Heart left ventricle (tissue), 16 donors: Measurements from ENCODE around the gene ALG10. TPM values are rescaled to one million over a fixed set of nuclear protein-coding genes. Genes with fewer than 3 reads are reported as not detected.

Source experiments
- ATAC-seq, 4 donors: fragments of 200-7000 bp; cut with Tn5 transposase; one replicate each; pipeline ENCODE4 v1.9.1; 2020 to 2022; ENCODE audit warnings: moderate library complexity in 4 of 4, mild to moderate bottlenecking in 3 of 4, moderate number of reproducible peaks in 1 of 4
- DNase-seq, 5 donors: peaks; one replicate each; pipeline ENCODE4 v3.0.0-alpha.2; 2020
- H3K27ac ChIP-seq, 12 donors: fragments of 200-600 bp; sonication (generic) in 4 of 12; one replicate each; pipeline versions ENCODE4 v1.5.0 to v1.8.0; 2016 to 2022; ENCODE audit warnings: mild to moderate bottlenecking in 2 of 12
- H3K27me3 ChIP-seq, 9 donors: fragments of 200-600 bp; sonication (generic) in 2 of 9; one replicate each; pipeline versions ENCODE4 v1.5.1 to v1.8.0; 2016 to 2022; ENCODE audit warnings: mild to moderate bottlenecking in 3 of 9
- H3K36me3 ChIP-seq, 9 donors: fragments of 200-600 bp; sonication (generic) in 2 of 9; one replicate each; pipeline versions ENCODE4 v1.5.0 to v1.8.0; 2018 to 2022; ENCODE audit warnings: mild to moderate bottlenecking in 2 of 9
- H3K4me1 ChIP-seq, 12 donors: fragments of 200-600 bp; sonication (generic) in 4 of 12; one replicate each; pipeline versions ENCODE4 v1.5.0 to v1.8.0; 2016 to 2022; ENCODE audit warnings: mild to moderate bottlenecking in 3 of 12
- H3K4me3 ChIP-seq, 12 donors: fragments of 200-600 bp; sonication (generic) in 4 of 12; one replicate each; pipeline versions ENCODE4 v1.5.0 to v1.8.0; 2017 to 2022; ENCODE audit warnings: mild to moderate bottlenecking in 9 of 12, moderate library complexity in 4 of 12
- H3K9me3 ChIP-seq, 12 donors: fragments of 200-600 bp; sonication (generic) in 4 of 12; one replicate each; pipeline versions ENCODE4 v1.5.0 to v1.8.0; 2016 to 2022; ENCODE audit warnings: mild to moderate bottlenecking in 1 of 12
- CTCF ChIP-seq, 12 donors: fragments of 200-600 bp; sonication (generic) in 4 of 12; IDR thresholded peaks; one replicate each; pipeline versions ENCODE4 v1.5.0 to v1.8.0; 2018 to 2022; ENCODE audit warnings: antibody characterized with exemption in 12 of 12, mild to moderate bottlenecking in 5 of 12
- POLR2A ChIP-seq, 2 donors: fragments of 450-650 bp; IDR thresholded peaks; one replicate each; pipeline ENCODE4 v1.6.1; 2017; ENCODE audit warnings: antibody characterized with exemption in 2 of 2, mild to moderate bottlenecking in 2 of 2, moderate library complexity in 2 of 2
- WGBS, 4 donors: extraction: QIAGEN DNeasy Blood & Tissue Kit in 2 of 4; methylation state at CpG; one replicate each; pipeline versions ENCODE4 v1.1.5 to v1.1.7; 2013 to 2018; 5-methylcytosine and 5-hydroxymethylcytosine counted together
- intact Hi-C, 10 donors: fragments of 100-400 bp; cut with DNase I; formaldehyde crosslinking; loops; one replicate each; pipeline versions ENCODE4 v1.11.1 to v1.14.2; 2022
- polyA plus RNA-seq, 2 donors: library from polyadenylated mRNA; stranded (reverse); fragments of 200-250 nt; gene quantifications; one replicate each; pipeline ENCODE4 v1.2.3, GENCODE V29; 2013
- total RNA-seq, 9 donors: library from RNA; depleted of rRNA in 2 of 9; stranded (reverse); fragments of >200 nt in 2 of 9; fragmentation: NEBNext Ultra II Directional in 3 of 9; extraction: Animal tissue kit (Norgen Biotek cat#: 25700) in 3 of 9; gene quantifications; one replicate each; pipeline versions ENCODE4 v1.1.0 to v1.2.4, GENCODE V29; 2016 to 2023
- donor health status: ischemic (EF 13 %, LVEDD 7.1; RV severe dilation, severe dysfunction).
- donor health status: healthy with polysubstance abuse.
- donor health status: DM: no; HTN: yes; CAD: no.
- donor health status: DM: no; HTN: no; CAD: no.
- donor health status: ischemic (EF 25% LVEDD 6.9; RV normal size, moderate dysfunction).
- donor health status: ischemic (EF 25% LVEDD 5.7; RV mildly dilated, moderate dysfunction).
- donor health status: healthy.
- donor health status: DM: yes; HTN: yes; CAD: no.
- donor health status: ischemic (EF 35%, LVEDD 5.7; RV mildly dilated, moderate dysfunction).
- donor health status: nonischemic (EF 11% LVEDD 7.7; RV severe dilation, severe dysfunction).
- donor health status: DM: yes; HTN: yes; CAD: no.
- donor health status: PGD.
- donor health status: ischemic (EF 29% LVEDD 5.4; RV normal size, mild dysfunction).
- donor health status: nonischemic (EF 23%, LVEDD 6.1; RV moderate dilation, normal function).

ALG10 gene
- total and polyA plus RNA-seq, 11 donors: 0.72 to 5.5 (median 3.6) TPM

- Histone ChIP-seq H3K36me3 (no peaks in the 10 kb centered on the region), H3K27me3 (no peaks in the 10 kb centered on the region), H3K27ac (no peak overlapping the region), H3K4me3 (no peak overlapping the region), H3K4me1 (no peaks in the 10 kb centered on the region), H3K9me3 (peaks cover 0 to 20% (median 0%) of the 10 kb centered on the region in 12 donors)
- ATAC-seq (no peak), DNase-seq (no peak)
- WGBS, 4 donors: 13 to 24% (median 21%) methylated on average over 1 of the region's 1 CpG
- TF ChIP-seq POLR2A (IDR thresholded peaks at IDR 0.05) (no peak), CTCF (IDR thresholded peaks at IDR 0.05) (no peak)
- intact Hi-C loops: no loop called here
Measured at GRCh38 chr12:34054938-34055337, 32.6 kb downstream of the ALG10 start.
